ENCODE measurements around the gene DNAH7. TPM values are rescaled to one million over a fixed set of nuclear protein-coding genes. Genes with fewer than 3 reads are reported as not detected.

Gene DNAH7
- polyA plus RNA-seq, 1 donor (not counting 4 experiments of a cell fraction or from before 2014, with no cell fraction given) = 0.17 TPM

DNA sequence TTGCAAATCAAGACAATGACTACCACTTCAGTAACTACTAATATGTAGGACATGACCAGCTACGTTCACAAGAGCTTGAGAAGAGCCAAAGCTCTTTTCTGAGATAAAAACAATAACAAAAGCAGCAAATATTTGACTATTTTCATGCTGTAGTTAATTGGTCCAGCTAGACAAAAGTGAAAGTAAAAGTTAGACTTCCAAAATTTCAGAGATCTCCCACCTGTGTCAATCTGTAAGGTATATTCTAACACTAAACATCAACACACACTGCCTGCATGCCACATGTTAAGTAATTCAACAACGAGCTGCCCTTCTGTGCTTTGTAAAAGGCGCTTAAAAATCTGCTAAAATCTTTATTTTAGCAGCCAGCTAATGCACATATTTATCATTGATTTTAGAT, 225.7 kb downstream of the DNAH7 start:
- no peak overlapping the region for H3K4me3 ChIP-seq (ENCODE audit: control insufficient read depth in 2 of 3, extremely low read depth in 1 of 3, insufficient read depth in 2 of 3, low read depth in 1 of 3, low read length in 3 of 3)
- no peaks in the 10 kb centered on the region for H3K9me1 ChIP-seq (ENCODE audit: control insufficient read depth, extremely low read depth, insufficient read depth, low read length)
- H3K79me2 ChIP-seq (ENCODE audit: control insufficient read depth, insufficient read depth, low read length) = no peaks in the 10 kb centered on the region
- no peak overlapping the region for H2AFZ ChIP-seq (ENCODE audit: control insufficient read depth, low read length)
- FAIRE-seq = no peak
- H3K9ac ChIP-seq (ENCODE audit: control insufficient read depth, extremely low read depth, insufficient read depth, low read length) = no peak overlapping the region
- no peaks in the 10 kb centered on the region for H3K36me3 ChIP-seq (ENCODE audit: control insufficient read depth in 2 of 2, extremely low read depth in 1 of 2, insufficient read depth in 2 of 2, low read length in 2 of 2)
- H3K4me1 ChIP-seq (ENCODE audit: control insufficient read depth, extremely low read depth, insufficient read depth, low read length) = no peaks in the 10 kb centered on the region
- H3K27me3 ChIP-seq (ENCODE audit: control insufficient read depth, extremely low read depth, insufficient read depth, low read length) = no peaks in the 10 kb centered on the region
- no peak overlapping the region for H3K27ac ChIP-seq (ENCODE audit: control insufficient read depth, insufficient read depth, low read length)
- TF ChIP-seq CTCF (optimal IDR thresholded peaks at IDR 0.05 in 1 of 3, IDR thresholded peaks at IDR 0.05 in 1 of 3, conservative IDR thresholded peaks at IDR 0.05 in 1 of 3; ENCODE audit: extremely low read depth in 1 of 3, insufficient read depth in 2 of 3, low read length in 3 of 3) = no peak
- no peak for TF ChIP-seq EZH2 (IDR thresholded peaks at IDR 0.05; ENCODE audit: low read length)
- DNase-seq (ENCODE audit: low read depth, low spot score) = no peak
- dilution Hi-C loops (cut with MboI; ENCODE audit: extremely low pct_ligation_motif_present, low sequenced_read_pairs) = no loop called here
- no peak overlapping the region for H3K4me2 ChIP-seq (ENCODE audit: control insufficient read depth, extremely low read depth, insufficient read depth, low read depth, low read length)
- H3K9me3 ChIP-seq (ENCODE audit: control insufficient read depth, low read depth, low read length) = no peaks in the 10 kb centered on the region
- H4K20me1 ChIP-seq (ENCODE audit: control insufficient read depth, extremely low read depth, insufficient read depth, low read length) = no peaks in the 10 kb centered on the region

GRCh38 chr2:195838002-195838401, 230.6 kb downstream of the DNAH7 start:
- DNase-seq (ENCODE audit: low read depth, low spot score) = no peak
- H3K27ac ChIP-seq (ENCODE audit: control insufficient read depth, insufficient read depth, low read length) = no peak overlapping the region
- H2AFZ ChIP-seq (ENCODE audit: control insufficient read depth, low read length) = no peak overlapping the region
- no peaks in the 10 kb centered on the region for H4K20me1 ChIP-seq (ENCODE audit: control insufficient read depth, extremely low read depth, insufficient read depth, low read length)
- no peaks in the 10 kb centered on the region for H3K36me3 ChIP-seq (ENCODE audit: control insufficient read depth in 2 of 2, extremely low read depth in 1 of 2, insufficient read depth in 2 of 2, low read length in 2 of 2)
- dilution Hi-C loops (cut with MboI; ENCODE audit: extremely low pct_ligation_motif_present, low sequenced_read_pairs) = no loop called here
- no peak overlapping the region for H3K4me3 ChIP-seq (ENCODE audit: control insufficient read depth in 2 of 3, extremely low read depth in 1 of 3, insufficient read depth in 2 of 3, low read depth in 1 of 3, low read length in 3 of 3)
- H3K4me2 ChIP-seq (ENCODE audit: control insufficient read depth, extremely low read depth, insufficient read depth, low read depth, low read length) = no peak overlapping the region
- no peaks in the 10 kb centered on the region for H3K9me1 ChIP-seq (ENCODE audit: control insufficient read depth, extremely low read depth, insufficient read depth, low read length)
- no peak overlapping the region for H3K9ac ChIP-seq (ENCODE audit: control insufficient read depth, extremely low read depth, insufficient read depth, low read length)
- no peaks in the 10 kb centered on the region for H3K27me3 ChIP-seq (ENCODE audit: control insufficient read depth, extremely low read depth, insufficient read depth, low read length)
- no peak for FAIRE-seq
- no peak for TF ChIP-seq CTCF (optimal IDR thresholded peaks at IDR 0.05 in 1 of 3, IDR thresholded peaks at IDR 0.05 in 1 of 3, conservative IDR thresholded peaks at IDR 0.05 in 1 of 3; ENCODE audit: extremely low read depth in 1 of 3, insufficient read depth in 2 of 3, low read length in 3 of 3)
- TF ChIP-seq EZH2 (IDR thresholded peaks at IDR 0.05; ENCODE audit: low read length) = no peak
- H3K9me3 ChIP-seq (ENCODE audit: control insufficient read depth, low read depth, low read length) = no peaks in the 10 kb centered on the region
- H3K4me1 ChIP-seq (ENCODE audit: control insufficient read depth, extremely low read depth, insufficient read depth, low read length) = no peaks in the 10 kb centered on the region
- H3K79me2 ChIP-seq (ENCODE audit: control insufficient read depth, insufficient read depth, low read length) = no peaks in the 10 kb centered on the region
